Germinal center (tissue), 1 donor: ENCODE measurements around the gene IARS1.

Experiments
- DNase-seq: peaks from one replicate; pipeline ENCODE4 v3.0.0; 2012; ENCODE audit warnings: mixed read lengths, low spot score

IARS1 gene

GRCh38 chr9:92293452-92294296 lies at the start of gene IARS1:
IARS1 (minus strand) TSS chr9:92293697; CDS start chr9:92289419, 4,278 bp downstream.
- peak; percentile 98 for DNase-seq

GRCh38 chr9:92342825-92343488 lies 49.5 kb upstream of the IARS1 start:
- DNase-seq = no peak

- DNase-seq = no peak
Measured at GRCh38 chr9:92341578-92341977, 48.1 kb upstream of the IARS1 start.

GRCh38 chr9:92333282-92333634 lies 39.8 kb upstream of the IARS1 start:
- DNase-seq = no peak

- no peak for DNase-seq
Measured at GRCh38 chr9:92332577-92333281, 39.2 kb upstream of the IARS1 start.

- DNase-seq = no peak
Measured at GRCh38 chr9:92328225-92328624, 34.7 kb upstream of the IARS1 start.

- no peak for DNase-seq
Measured at GRCh38 chr9:92327283-92327850, 33.9 kb upstream of the IARS1 start.

- DNase-seq = peak; percentile 40
Measured at GRCh38 chr9:92325991-92326500, 32.5 kb upstream of the IARS1 start.

- peak; percentile 91 for DNase-seq
Measured at GRCh38 chr9:92325269-92325990, 31.9 kb upstream of the IARS1 start, which contains the start of the genes CENPP and NOL8. CENPP (plus strand) TSS chr9:92325953. NOL8 (minus strand) TSS chr9:92325350; CDS start chr9:92324161, 1,189 bp downstream.

GRCh38 chr9:92324889-92325268 lies 31.4 kb upstream of the IARS1 start:
- DNase-seq = no peak

- no peak for DNase-seq
Measured at GRCh38 chr9:92324431-92324830, 30.9 kb upstream of the IARS1 start.

- DNase-seq = no peak
Measured at GRCh38 chr9:92315456-92315855, 22.0 kb upstream of the IARS1 start.

- DNase-seq = no peak
Measured at GRCh38 chr9:92313624-92314012, 20.1 kb upstream of the IARS1 start.

- DNase-seq = no peak
Measured at GRCh38 chr9:92312887-92313623, 19.6 kb upstream of the IARS1 start.

GRCh38 chr9:92310562-92310961 lies 17.1 kb upstream of the IARS1 start:
- no peak for DNase-seq

GRCh38 chr9:92308893-92309292 lies 15.4 kb upstream of the IARS1 start:
- DNase-seq = no peak

- no peak for DNase-seq
Measured at GRCh38 chr9:92300936-92301335, 7.4 kb upstream of the IARS1 start.

- peak; percentile 58 for DNase-seq
Measured at GRCh38 chr9:92299116-92299515, 5.6 kb upstream of the IARS1 start.

GRCh38 chr9:92298036-92298435 lies 4.5 kb upstream of the IARS1 start:
- no peak for DNase-seq

- DNase-seq = no peak
Measured at GRCh38 chr9:92297611-92298010, 4.1 kb upstream of the IARS1 start.

GRCh38 chr9:92295827-92296258 lies 2.3 kb upstream of the IARS1 start:
- DNase-seq = no peak
